Fibroblast of lung (primary cell): Measurements from ENCODE around the gene IFNGR1. TPM values are rescaled to one million over a fixed set of nuclear protein-coding genes. Genes with fewer than 3 reads are reported as not detected.
A peak's percentile ranks its signal among the peaks of the same experiment; 100 is the strongest.

Experiments
- DNase-seq, 2 donors: peaks; one replicate each; pipeline versions ENCODE4 v3.0.0 to v3.0.0-alpha.2; 2010; ENCODE audit warnings: low read depth in 2 of 2
- H2AFZ ChIP-seq: 2 replicates; pipeline ENCODE4 v1.5.1; 2012; ENCODE audit warnings: low read length, control low read depth, inconsistent platforms
- H3K27ac ChIP-seq: 2 replicates; pipeline ENCODE4 v1.5.1; 2011; ENCODE audit warnings: low read length, control low read depth; ENCODE audit not compliant: insufficient read depth
- H3K27me3 ChIP-seq: 2 replicates; pipeline ENCODE4 v1.5.1; 2011; ENCODE audit warnings: mild to moderate bottlenecking, low read length; ENCODE audit not compliant: control insufficient read depth, insufficient read depth
- H3K36me3 ChIP-seq: 2 replicates; pipeline ENCODE4 v1.5.1; 2011; ENCODE audit warnings: low read length; ENCODE audit not compliant: control insufficient read depth, insufficient read depth
- H3K4me1 ChIP-seq: 2 replicates; pipeline ENCODE4 v1.5.1; 2011; ENCODE audit warnings: low read length; ENCODE audit not compliant: control insufficient read depth, insufficient read depth; ENCODE audit errors: extremely low read depth
- H3K4me2 ChIP-seq: 2 replicates; pipeline ENCODE4 v1.5.1; 2011; ENCODE audit warnings: low read length, control low read depth; ENCODE audit not compliant: insufficient read depth; ENCODE audit errors: extremely low read depth
- H3K4me3 ChIP-seq, 4 experiments: fragments of 200-600 bp in 1 of 4; sonication (generic) in 1 of 4; replicated peaks in 1 of 4; 2 replicates each; pipeline ENCODE4 v1.5.1; 2011 to 2016; ENCODE audit warnings: low read length in 4 of 4, low read depth in 3 of 4, mild to moderate bottlenecking in 3 of 4, control low read depth in 2 of 4, inconsistent platforms in 1 of 4, mixed read lengths in 1 of 4; ENCODE audit not compliant: insufficient read depth in 1 of 4; ENCODE audit errors: control extremely low read depth in 1 of 4
- H3K79me2 ChIP-seq: 2 replicates; pipeline ENCODE4 v1.5.1; 2012; ENCODE audit warnings: mild to moderate bottlenecking, low read length, inconsistent platforms; ENCODE audit not compliant: control insufficient read depth, insufficient read depth
- H3K9ac ChIP-seq: 2 replicates; pipeline ENCODE4 v1.5.1; 2011; ENCODE audit warnings: mild to moderate bottlenecking, low read length, control low read depth; ENCODE audit not compliant: insufficient read depth
- H3K9me3 ChIP-seq: 2 replicates; pipeline ENCODE4 v1.5.1; 2012; ENCODE audit warnings: low read depth, low read length; ENCODE audit not compliant: control insufficient read depth, insufficient read depth
- H4K20me1 ChIP-seq: 2 replicates; pipeline ENCODE4 v1.5.1; 2011; ENCODE audit warnings: low read length; ENCODE audit not compliant: control insufficient read depth, insufficient read depth; ENCODE audit errors: extremely low read depth
- CTCF ChIP-seq, 2 donors: IDR thresholded peaks in 1 of 2; conservative IDR thresholded peaks in 1 of 2; 1 replicate in 1 of 2; 2 replicates in 1 of 2; pipeline ENCODE4 v1.5.1; 2011 to 2012; ENCODE audit warnings: low read length in 2 of 2, control low read depth in 1 of 2, inconsistent platforms in 1 of 2, low read depth in 1 of 2, mild to moderate bottlenecking in 1 of 2
- EZH2 ChIP-seq: IDR thresholded peaks from 2 replicates; pipeline ENCODE4 v1.5.1; 2012; ENCODE audit warnings: low read length, control low read depth, mild to moderate bottlenecking; ENCODE audit errors: missing control alignments
- polyA plus RNA-seq, 2 donors: library from polyadenylated mRNA; depleted of rRNA in 1 of 2; stranded (reverse) in 1 of 2; unstranded in 1 of 2; fragments of >200 nt; gene quantifications; 2 replicates each; pipeline ENCODE4 v1.2.1, GENCODE V29; 2011 to 2012; ENCODE audit warnings: missing spikeins in 1 of 2
- total RNA-seq: library from RNA; depleted of rRNA; stranded (reverse); fragments of >200 nt; gene quantifications from 2 replicates; pipeline ENCODE4 v1.2.1, GENCODE V29; 2014

IFNGR1 gene
- total and polyA plus RNA-seq, 2 donors (not counting 1 experiment from before 2014, with no cell fraction given): 55.9 to 123 TPM

DNA sequence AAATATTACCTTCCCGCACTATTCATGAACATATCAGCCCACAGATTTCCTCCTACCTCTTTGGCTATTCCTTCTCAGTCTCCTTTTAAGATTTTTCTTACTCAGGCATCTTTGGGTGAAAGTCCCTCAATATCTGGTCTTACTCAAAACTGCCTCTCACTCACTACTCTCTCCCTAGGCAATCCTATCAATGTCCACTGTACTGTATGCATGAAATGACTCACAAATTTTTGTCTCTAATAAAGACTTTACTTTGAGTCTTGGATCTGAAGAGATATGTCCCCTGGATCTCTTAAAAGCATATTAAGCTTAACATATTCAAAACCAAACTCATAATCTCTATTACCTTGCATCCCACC, 70.2 kb downstream of the IFNGR1 start:
- Histone ChIP-seq H3K9ac (no peak overlapping the region), H3K79me2 (no peaks in the 10 kb centered on the region), H3K4me2 (no peak overlapping the region), H3K4me3 (no peak overlapping the region), H2AFZ (no peak overlapping the region), H3K9me3 (no peaks in the 10 kb centered on the region), H4K20me1 (no peaks in the 10 kb centered on the region), H3K36me3 (no peaks in the 10 kb centered on the region), H3K27ac (no peak overlapping the region), H3K27me3 (no peaks in the 10 kb centered on the region), H3K4me1 (no peaks in the 10 kb centered on the region)
- DNase-seq: no peak
- no peak for TF ChIP-seq EZH2
- TF ChIP-seq CTCF (conservative IDR thresholded peaks at IDR 0.05 in 1 of 2, IDR thresholded peaks at IDR 0.05 in 1 of 2; ENCODE audit: low read depth in 1 of 2, low read length in 2 of 2): no peak

DNA sequence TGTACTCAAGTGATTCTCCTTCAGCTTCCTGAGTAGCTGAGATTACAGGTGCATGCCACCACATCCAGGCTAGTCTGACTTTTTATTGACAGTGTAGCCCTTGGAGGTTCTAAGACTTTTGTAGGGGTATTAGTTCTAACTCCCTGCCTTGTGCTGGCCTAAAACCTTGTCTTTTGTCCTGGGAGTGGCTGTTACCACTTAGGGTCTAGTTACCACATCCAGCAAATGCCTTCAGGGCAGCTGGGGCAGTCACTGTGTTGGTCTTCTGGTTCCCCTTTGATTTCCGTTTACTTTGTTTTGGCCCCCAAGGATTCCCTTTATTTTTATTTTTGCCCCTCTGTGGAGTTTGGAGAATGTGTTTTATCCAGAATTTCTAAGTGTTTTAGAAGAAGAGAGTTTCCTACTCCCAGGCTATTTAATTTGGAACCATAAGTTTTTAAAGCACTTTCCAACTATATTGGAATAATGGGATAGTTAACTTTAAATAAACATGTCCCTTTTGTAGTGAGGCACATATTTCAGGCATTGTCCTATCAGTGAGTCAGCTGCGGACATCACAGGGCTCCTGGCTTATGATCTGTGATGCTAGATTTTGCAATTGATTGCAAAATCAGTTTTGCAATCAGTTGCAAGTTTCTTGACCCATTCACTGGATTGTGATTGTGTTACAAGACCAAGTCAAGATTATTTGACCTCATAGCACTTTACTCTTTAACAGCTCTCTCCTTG, 70.7 kb downstream of the IFNGR1 start:
- Histone ChIP-seq H3K36me3 (no peaks in the 10 kb centered on the region), H3K9ac (no peak overlapping the region), H3K79me2 (no peaks in the 10 kb centered on the region), H3K9me3 (no peaks in the 10 kb centered on the region), H4K20me1 (no peaks in the 10 kb centered on the region), H3K27me3 (no peaks in the 10 kb centered on the region), H3K4me1 (no peaks in the 10 kb centered on the region), H3K27ac (no peak overlapping the region), H2AFZ (no peak overlapping the region), H3K4me3 (no peak overlapping the region), H3K4me2 (no peak overlapping the region)
- TF ChIP-seq EZH2 (no peak), CTCF (conservative IDR thresholded peaks at IDR 0.05 in 1 of 2, IDR thresholded peaks at IDR 0.05 in 1 of 2; ENCODE audit: low read depth in 1 of 2, low read length in 2 of 2) (no peak)
- peak in 1 of 2 donors; percentile 81 for DNase-seq

Other genes with a start within 250 kb of the IFNGR1 start
- 0.33 and 0.77 TPM in 2 replicates for gene IL20RA, start 174.4 kb downstream of the IFNGR1 start, total RNA-seq
- 0.10 and 0.43 TPM in 2 replicates for gene IL20RA, start 174.4 kb downstream of the IFNGR1 start, polyA plus RNA-seq
- not detected in 2 replicates for gene IL22RA2, start 45.7 kb downstream of the IFNGR1 start, total RNA-seq
- gene IL22RA2, start 45.7 kb downstream of the IFNGR1 start, polyA plus RNA-seq: not detected in 2 replicates